Neural progenitor cell (in vitro differentiated cells): ENCODE measurements around the gene PSMB7.

Experiments
- CTCF ChIP-seq: fragments of 200-600 bp; sonication (generic); IDR thresholded peaks from 2 replicates; pipeline ENCODE4 v1.5.1; 2017; ENCODE audit warnings: antibody characterized with exemption, mild to moderate bottlenecking
- EZH2 ChIP-seq: fragments of 200-600 bp; sonication (generic); IDR thresholded peaks from 2 replicates; pipeline ENCODE4 v1.6.1; 2017; ENCODE audit warnings: antibody characterized with exemption, mild to moderate bottlenecking, moderate library complexity

GRCh38 chr9:124452841-124453585 is 37.8 kb upstream of the PSMB7 start:
- no peak for TF ChIP-seq CTCF
- no peak for TF ChIP-seq EZH2
